ENCODE measurements around the gene FOXP2. TPM values are rescaled to one million over a fixed set of nuclear protein-coding genes. Genes with fewer than 3 reads are reported as not detected.
"Not testable (repeated sequence)": the region's sequence is repeated elsewhere in the genome, so short reads cannot be mapped to it uniquely, and the experiment has no call there.

The FOXP2 gene
- total RNA-seq, 1 donor from 2014 or later: 12.1 TPM

DNA sequence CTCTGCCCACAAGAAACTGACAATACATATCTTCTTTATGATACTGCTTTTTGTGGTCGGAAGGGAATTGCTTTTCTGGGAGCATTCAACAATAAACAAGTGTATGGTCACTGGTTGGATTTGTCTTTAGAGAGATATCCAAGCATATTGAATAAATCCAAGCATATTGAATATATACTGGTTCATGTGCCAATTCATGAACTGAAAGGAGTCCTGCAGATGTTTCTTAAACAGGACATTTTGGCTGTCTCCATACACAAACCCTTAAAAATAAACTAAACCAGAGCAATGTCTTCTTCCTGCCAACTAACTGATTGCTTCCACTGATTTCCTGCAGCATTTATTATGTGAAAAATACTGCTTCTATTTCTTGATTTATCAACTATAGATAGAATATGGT is 173.9 kb downstream of the FOXP2 start:
- peaks cover 10% of the 10 kb centered on the region for H3K4me1 Mint-ChIP-seq (ENCODE audit: low read depth)
- H3K27me3 Mint-ChIP-seq (ENCODE audit: low read depth): no peaks in the 10 kb centered on the region
- DNase-seq (ENCODE audit: low spot score): no peak
- no peaks in the 10 kb centered on the region for H3K9me3 Mint-ChIP-seq (ENCODE audit: low read depth)
- TF ChIP-seq, protein P1, sequence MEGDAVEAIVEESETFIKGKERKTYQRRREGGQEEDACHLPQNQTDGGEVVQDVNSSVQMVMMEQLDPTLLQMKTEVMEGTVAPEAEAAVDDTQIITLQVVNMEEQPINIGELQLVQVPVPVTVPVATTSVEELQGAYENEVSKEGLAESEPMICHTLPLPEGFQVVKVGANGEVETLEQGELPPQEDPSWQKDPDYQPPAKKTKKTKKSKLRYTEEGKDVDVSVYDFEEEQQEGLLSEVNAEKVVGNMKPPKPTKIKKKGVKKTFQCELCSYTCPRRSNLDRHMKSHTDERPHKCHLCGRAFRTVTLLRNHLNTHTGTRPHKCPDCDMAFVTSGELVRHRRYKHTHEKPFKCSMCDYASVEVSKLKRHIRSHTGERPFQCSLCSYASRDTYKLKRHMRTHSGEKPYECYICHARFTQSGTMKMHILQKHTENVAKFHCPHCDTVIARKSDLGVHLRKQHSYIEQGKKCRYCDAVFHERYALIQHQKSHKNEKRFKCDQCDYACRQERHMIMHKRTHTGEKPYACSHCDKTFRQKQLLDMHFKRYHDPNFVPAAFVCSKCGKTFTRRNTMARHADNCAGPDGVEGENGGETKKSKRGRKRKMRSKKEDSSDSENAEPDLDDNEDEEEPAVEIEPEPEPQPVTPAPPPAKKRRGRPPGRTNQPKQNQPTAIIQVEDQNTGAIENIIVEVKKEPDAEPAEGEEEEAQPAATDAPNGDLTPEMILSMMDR (IDR thresholded peaks at IDR 0.05): no peak
- H3K27ac Mint-ChIP-seq (ENCODE audit: unreplicated experiment): no peak overlapping the region
- H3K36me3 Mint-ChIP-seq (ENCODE audit: low read depth): no peaks in the 10 kb centered on the region
- no peak overlapping the region for H3K4me3 Mint-ChIP-seq (ENCODE audit: unreplicated experiment)

DNA sequence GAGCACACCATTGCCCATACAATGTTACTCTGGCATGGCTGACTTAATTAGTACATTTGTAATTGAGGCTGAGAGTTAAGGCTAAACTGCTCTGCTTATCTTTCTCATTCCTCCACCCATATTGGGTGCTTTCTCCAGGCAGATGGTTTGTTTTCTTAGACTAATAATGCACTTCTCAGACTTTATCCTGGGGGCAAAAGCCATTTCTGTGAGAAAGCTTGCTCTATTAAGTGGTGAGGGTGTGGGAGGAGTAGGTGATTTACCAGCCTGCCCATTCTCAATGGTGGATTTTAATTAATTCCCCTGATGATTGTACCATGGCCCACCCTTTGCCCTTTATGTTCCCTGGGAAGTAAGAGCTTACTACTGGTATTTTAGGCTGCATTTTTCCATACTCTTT is 174.8 kb downstream of the FOXP2 start:
- H3K27ac Mint-ChIP-seq (ENCODE audit: unreplicated experiment): no peak overlapping the region
- H3K4me1 Mint-ChIP-seq (ENCODE audit: low read depth): peaks cover 2% of the 10 kb centered on the region
- no peak overlapping the region for H3K4me3 Mint-ChIP-seq (ENCODE audit: unreplicated experiment)
- H3K9me3 Mint-ChIP-seq (ENCODE audit: low read depth): no peaks in the 10 kb centered on the region
- TF ChIP-seq, protein P1 (IDR thresholded peaks at IDR 0.05): no peak
- no peak for DNase-seq (ENCODE audit: low spot score)
- no peaks in the 10 kb centered on the region for H3K27me3 Mint-ChIP-seq (ENCODE audit: low read depth)
- no peaks in the 10 kb centered on the region for H3K36me3 Mint-ChIP-seq (ENCODE audit: low read depth)

DNA sequence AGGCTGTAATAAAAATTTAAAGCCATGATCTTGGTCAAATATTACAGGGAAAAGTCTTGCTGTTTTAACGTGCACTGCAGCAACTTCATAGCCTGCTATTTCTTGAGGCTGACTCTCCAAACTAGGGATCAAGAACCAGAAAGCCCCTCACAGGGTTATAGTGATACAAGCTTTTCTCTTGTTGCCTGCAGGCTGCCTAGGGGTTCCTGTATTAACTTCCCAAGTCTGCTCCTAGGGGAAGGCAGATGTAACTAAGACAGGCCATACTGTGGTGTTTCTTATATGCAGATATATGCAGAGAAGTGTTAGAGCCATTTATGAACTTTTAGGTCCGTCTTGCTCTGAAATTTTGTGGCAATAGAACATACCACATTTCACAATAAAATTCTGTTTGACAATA is 175.7 kb downstream of the FOXP2 start:
- no peak overlapping the region for H3K4me3 Mint-ChIP-seq (ENCODE audit: unreplicated experiment)
- no peak for DNase-seq (ENCODE audit: low spot score)
- TF ChIP-seq, protein P1 (IDR thresholded peaks at IDR 0.05): no peak
- H3K4me1 Mint-ChIP-seq (ENCODE audit: low read depth): no peaks in the 10 kb centered on the region
- no peaks in the 10 kb centered on the region for H3K27me3 Mint-ChIP-seq (ENCODE audit: low read depth)
- H3K9me3 Mint-ChIP-seq (ENCODE audit: low read depth): no peaks in the 10 kb centered on the region
- no peak overlapping the region for H3K27ac Mint-ChIP-seq (ENCODE audit: unreplicated experiment)
- H3K36me3 Mint-ChIP-seq (ENCODE audit: low read depth): no peaks in the 10 kb centered on the region

DNA sequence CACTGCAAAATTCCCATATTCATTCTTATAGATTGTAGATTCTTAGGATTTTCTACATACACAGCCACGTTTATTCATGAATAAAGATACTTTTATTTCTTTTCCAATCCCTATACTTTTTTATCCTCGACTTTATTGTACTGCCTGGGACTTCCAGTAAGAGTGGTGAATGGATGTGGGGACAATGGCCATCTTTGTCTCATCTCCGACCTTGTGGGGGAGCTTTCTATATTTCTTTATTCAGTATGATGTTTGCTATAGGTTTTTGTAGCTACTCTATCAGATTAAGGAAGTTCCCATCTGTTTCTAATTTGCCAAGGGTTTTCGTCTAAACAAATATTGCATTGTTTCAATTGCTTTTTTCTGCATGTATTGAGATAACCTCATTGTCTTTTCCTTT is 184.3 kb downstream of the FOXP2 start:
- Mint-ChIP-seq H3K4me3 (ENCODE audit: unreplicated experiment) (no peak overlapping the region), H3K4me1 (ENCODE audit: low read depth) (no peaks in the 10 kb centered on the region), H3K27ac (ENCODE audit: unreplicated experiment) (no peak overlapping the region), H3K9me3 (ENCODE audit: low read depth) (no peaks in the 10 kb centered on the region), H3K27me3 (ENCODE audit: low read depth) (no peaks in the 10 kb centered on the region), H3K36me3 (ENCODE audit: low read depth) (no peaks in the 10 kb centered on the region)
- no peak for DNase-seq (ENCODE audit: low spot score)
- TF ChIP-seq, protein P1 (IDR thresholded peaks at IDR 0.05): no peak

DNA sequence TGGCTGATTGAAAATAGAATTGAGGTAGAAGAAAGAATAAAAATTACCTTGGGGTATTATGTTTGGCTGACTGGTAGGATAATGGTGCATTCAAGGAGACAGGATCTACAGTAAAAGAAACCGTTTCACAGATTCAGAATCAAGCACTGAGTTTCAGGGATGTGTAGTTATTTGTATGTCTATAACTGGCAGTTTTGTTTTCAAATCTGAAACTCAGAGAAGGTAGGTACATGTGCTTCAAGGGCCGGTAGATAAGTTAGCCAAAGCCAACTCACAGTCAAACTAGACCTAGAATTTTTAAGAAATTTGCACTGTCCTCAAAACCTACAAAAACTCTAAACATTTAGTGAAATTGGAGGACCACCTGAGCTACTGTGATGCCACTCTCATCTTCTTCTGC is 191.5 kb downstream of the FOXP2 start:
- Mint-ChIP-seq H3K4me3 (ENCODE audit: unreplicated experiment) (no peak overlapping the region), H3K4me1 (ENCODE audit: low read depth) (no peaks in the 10 kb centered on the region), H3K36me3 (ENCODE audit: low read depth) (no peaks in the 10 kb centered on the region), H3K9me3 (ENCODE audit: low read depth) (no peaks in the 10 kb centered on the region), H3K27ac (ENCODE audit: unreplicated experiment) (no peak overlapping the region), H3K27me3 (ENCODE audit: low read depth) (no peaks in the 10 kb centered on the region)
- TF ChIP-seq, protein P1 (IDR thresholded peaks at IDR 0.05): no peak
- DNase-seq (ENCODE audit: low spot score): no peak

DNA sequence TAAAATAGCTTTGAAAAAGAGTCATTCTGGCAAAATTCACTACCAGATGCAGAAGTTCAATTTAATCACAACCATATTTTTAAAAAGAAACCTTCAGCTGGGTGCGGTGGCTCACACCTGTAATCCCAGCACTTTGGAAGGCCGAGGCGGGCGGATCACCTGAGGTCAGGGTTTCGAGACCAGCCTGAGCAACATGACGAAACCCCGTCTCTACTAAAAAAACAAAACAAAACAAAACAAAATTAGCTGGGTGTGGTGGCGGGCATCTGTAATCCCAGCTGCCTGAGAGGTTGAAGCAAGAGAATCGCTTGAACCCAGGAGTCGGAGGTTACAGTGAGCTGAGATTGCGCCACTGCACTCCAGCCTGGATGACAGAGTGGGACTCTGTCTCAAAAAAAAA is 194.2 kb downstream of the FOXP2 start:
- not testable (repeated sequence) for H3K9me3 Mint-ChIP-seq (ENCODE audit: low read depth); H3K27me3 Mint-ChIP-seq (ENCODE audit: low read depth); H3K4me1 Mint-ChIP-seq (ENCODE audit: low read depth); DNase-seq (ENCODE audit: low spot score); H3K4me3 Mint-ChIP-seq (ENCODE audit: unreplicated experiment); H3K27ac Mint-ChIP-seq (ENCODE audit: unreplicated experiment); H3K36me3 Mint-ChIP-seq (ENCODE audit: low read depth)

Data from chondrocyte (in vitro differentiated cells).